Endodermal cell (in vitro differentiated cells): ENCODE measurements around the gene BMI1. TPM values are rescaled to one million over a fixed set of nuclear protein-coding genes. Genes with fewer than 3 reads are reported as not detected.

Experiments
- DNase-seq: peaks from one replicate; pipeline ENCODE4 v3.0.0-alpha.2; 2017
- H3K27ac ChIP-seq: 2 replicates; pipeline ENCODE4 v1.5.1; 2013; ENCODE audit warnings: mild to moderate bottlenecking, low read depth, low read length, moderate library complexity
- H3K27me3 ChIP-seq: 2 replicates; pipeline ENCODE4 v1.6.1; 2013; ENCODE audit warnings: mild to moderate bottlenecking, low read length, moderate library complexity; ENCODE audit not compliant: insufficient read depth, control insufficient read depth, poor library complexity, severe bottlenecking
- H3K36me3 ChIP-seq: 2 replicates; pipeline ENCODE4 v1.7.0; 2013; ENCODE audit warnings: mild to moderate bottlenecking, low read length, moderate library complexity; ENCODE audit not compliant: control insufficient read depth, insufficient read depth
- H3K4me1 ChIP-seq: one replicate; pipeline ENCODE4 v1.7.0; 2013; ENCODE audit warnings: low read length; ENCODE audit not compliant: control insufficient read depth, insufficient read depth
- H3K4me3 ChIP-seq: 2 replicates; pipeline ENCODE4 v1.5.1; 2013; ENCODE audit warnings: mild to moderate bottlenecking, low read length, moderate library complexity
- H3K9ac ChIP-seq: 2 replicates; pipeline ENCODE4 v1.6.1; 2013; ENCODE audit warnings: mild to moderate bottlenecking, low read length, moderate library complexity; ENCODE audit not compliant: poor library complexity, severe bottlenecking; ENCODE audit errors: extremely low read depth
- H3K9me3 ChIP-seq: 2 replicates; pipeline ENCODE4 v1.6.1; 2013; ENCODE audit warnings: mild to moderate bottlenecking, low read length, moderate library complexity; ENCODE audit not compliant: control insufficient read depth
- H3K27ac Mint-ChIP-seq: 2 replicates; pipeline ENCODE4 v1.8.0; 2020; ENCODE audit warnings: mixed read lengths
- H3K27me3 Mint-ChIP-seq: 2 replicates; pipeline ENCODE4 v1.8.0; 2021; ENCODE audit warnings: mild to moderate bottlenecking, mixed read lengths; ENCODE audit not compliant: insufficient read depth
- H3K36me3 Mint-ChIP-seq: 2 replicates; pipeline ENCODE4 v1.8.0; 2020; ENCODE audit warnings: low read depth, mixed read lengths
- H3K4me1 Mint-ChIP-seq: 2 replicates; pipeline ENCODE4 v1.8.0; 2020; ENCODE audit warnings: mixed read lengths
- H3K4me3 Mint-ChIP-seq: 2 replicates; pipeline ENCODE4 v1.8.0; 2020; ENCODE audit warnings: mild to moderate bottlenecking, moderate library complexity, mixed read lengths
- H3K9me3 Mint-ChIP-seq: 2 replicates; pipeline ENCODE4 v1.8.0; 2020; ENCODE audit warnings: mild to moderate bottlenecking, mixed read lengths
- WGBS, 2 experiments: methylation state at CpG; one replicate each; pipeline versions ENCODE4 v1.1.5 to v1.1.7; 2013; ENCODE audit warnings: missing lambda C conversion rate in 2 of 2, mixed read lengths in 1 of 2; ENCODE audit not compliant: insufficient coverage in 1 of 2, insufficient read length in 1 of 2; 5-methylcytosine and 5-hydroxymethylcytosine counted together
- total RNA-seq, 2 donors: library from RNA; stranded (reverse); fragmentation: NEBNext Ultra II Directional in 1 of 2; extraction: Animal tissue kit (Norgen Biotek cat#: 25700) in 1 of 2; gene quantifications; 2 replicates in 1 of 2; 3 replicates in 1 of 2; pipeline ENCODE4 v1.2.1, GENCODE V29; 2021
- TF ChIP-seq, protein P1 (sequence below): fragments of 200-600 bp; sonication (generic); conservative IDR thresholded peaks from 2 replicates; pipeline ENCODE4 v1.5.0; 2021; ENCODE audit warnings: antibody characterized with exemption, mild to moderate bottlenecking

Gene BMI1
- total RNA-seq, 2 donors from 2014 or later, result 12.2 to 15.5 TPM

DNA sequence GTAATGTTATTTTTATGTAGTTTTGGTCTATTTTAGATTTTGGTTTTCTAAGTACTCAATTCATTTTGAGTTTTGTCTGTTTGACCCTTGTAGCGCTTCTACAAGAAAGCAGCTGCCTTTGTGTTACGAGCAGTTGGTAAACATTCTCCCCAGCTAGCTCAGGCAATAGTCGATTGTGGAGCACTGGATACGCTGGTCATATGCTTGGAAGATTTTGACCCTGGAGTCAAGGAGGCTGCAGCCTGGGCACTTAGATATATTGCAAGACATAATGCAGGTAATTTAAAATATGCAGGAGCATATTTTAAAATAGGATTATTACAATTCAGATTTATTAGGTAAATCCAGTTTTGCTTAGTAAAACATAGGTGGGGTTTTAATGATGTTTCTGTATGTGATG lies 47.5 kb downstream of the BMI1 start:
- H3K9ac ChIP-seq, result no peak overlapping the region
- Mint-ChIP-seq H3K4me1 (no peaks in the 10 kb centered on the region), H3K27me3 (no peaks in the 10 kb centered on the region), H3K9me3 (no peaks in the 10 kb centered on the region), H3K27ac (no peak overlapping the region), H3K36me3 (no peaks in the 10 kb centered on the region), H3K4me3 (no peak overlapping the region)
- no peaks in the 10 kb centered on the region for H3K4me1 ChIP-seq
- no peaks in the 10 kb centered on the region for H3K27me3 ChIP-seq
- H3K4me3 ChIP-seq, result no peak overlapping the region
- no peak overlapping the region for H3K27ac ChIP-seq
- H3K36me3 ChIP-seq, result no peaks in the 10 kb centered on the region
- H3K9me3 ChIP-seq, result no peaks in the 10 kb centered on the region
- TF ChIP-seq, protein P1, sequence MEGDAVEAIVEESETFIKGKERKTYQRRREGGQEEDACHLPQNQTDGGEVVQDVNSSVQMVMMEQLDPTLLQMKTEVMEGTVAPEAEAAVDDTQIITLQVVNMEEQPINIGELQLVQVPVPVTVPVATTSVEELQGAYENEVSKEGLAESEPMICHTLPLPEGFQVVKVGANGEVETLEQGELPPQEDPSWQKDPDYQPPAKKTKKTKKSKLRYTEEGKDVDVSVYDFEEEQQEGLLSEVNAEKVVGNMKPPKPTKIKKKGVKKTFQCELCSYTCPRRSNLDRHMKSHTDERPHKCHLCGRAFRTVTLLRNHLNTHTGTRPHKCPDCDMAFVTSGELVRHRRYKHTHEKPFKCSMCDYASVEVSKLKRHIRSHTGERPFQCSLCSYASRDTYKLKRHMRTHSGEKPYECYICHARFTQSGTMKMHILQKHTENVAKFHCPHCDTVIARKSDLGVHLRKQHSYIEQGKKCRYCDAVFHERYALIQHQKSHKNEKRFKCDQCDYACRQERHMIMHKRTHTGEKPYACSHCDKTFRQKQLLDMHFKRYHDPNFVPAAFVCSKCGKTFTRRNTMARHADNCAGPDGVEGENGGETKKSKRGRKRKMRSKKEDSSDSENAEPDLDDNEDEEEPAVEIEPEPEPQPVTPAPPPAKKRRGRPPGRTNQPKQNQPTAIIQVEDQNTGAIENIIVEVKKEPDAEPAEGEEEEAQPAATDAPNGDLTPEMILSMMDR, result no peak
- DNase-seq, result no peak
- 83 to 92% methylated on average over 2 to 4 of the region's 4 CpGs for WGBS, 2 experiments

DNA sequence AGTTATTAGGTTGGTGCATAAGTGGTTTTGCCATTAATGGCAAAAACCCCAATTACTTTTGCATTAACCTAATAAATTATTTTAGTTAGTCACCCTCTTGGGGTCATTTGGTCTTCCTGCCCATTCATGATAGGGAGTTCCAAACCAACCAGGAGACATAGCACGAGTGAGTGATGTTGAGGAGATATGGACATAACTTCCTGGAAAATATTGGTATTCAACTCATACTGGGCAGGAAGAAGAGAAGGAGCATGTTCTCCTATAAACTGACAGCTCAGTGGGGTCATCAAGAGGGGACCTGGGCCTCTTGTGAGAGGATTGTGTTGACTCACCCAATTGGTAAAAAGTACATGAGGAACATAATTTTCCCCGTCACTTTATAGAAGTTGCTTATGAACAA lies 48.1 kb downstream of the BMI1 start:
- H3K4me3 ChIP-seq, result no peak overlapping the region
- H3K36me3 ChIP-seq, result no peaks in the 10 kb centered on the region
- no peak overlapping the region for H3K27ac ChIP-seq
- no peaks in the 10 kb centered on the region for H3K9me3 ChIP-seq
- DNase-seq, result no peak
- Mint-ChIP-seq H3K27me3 (no peaks in the 10 kb centered on the region), H3K36me3 (no peaks in the 10 kb centered on the region), H3K4me1 (no peaks in the 10 kb centered on the region), H3K9me3 (no peaks in the 10 kb centered on the region), H3K4me3 (no peak overlapping the region), H3K27ac (no peak overlapping the region)
- WGBS, 2 experiments, result 85% methylated on average over 1 of the region's 2 CpGs; no CpG with 5 or more reads in 1 of the 2 experiments
- TF ChIP-seq, protein P1, result no peak
- H3K9ac ChIP-seq, result no peak overlapping the region
- H3K4me1 ChIP-seq, result no peaks in the 10 kb centered on the region
- H3K27me3 ChIP-seq, result no peaks in the 10 kb centered on the region

DNA sequence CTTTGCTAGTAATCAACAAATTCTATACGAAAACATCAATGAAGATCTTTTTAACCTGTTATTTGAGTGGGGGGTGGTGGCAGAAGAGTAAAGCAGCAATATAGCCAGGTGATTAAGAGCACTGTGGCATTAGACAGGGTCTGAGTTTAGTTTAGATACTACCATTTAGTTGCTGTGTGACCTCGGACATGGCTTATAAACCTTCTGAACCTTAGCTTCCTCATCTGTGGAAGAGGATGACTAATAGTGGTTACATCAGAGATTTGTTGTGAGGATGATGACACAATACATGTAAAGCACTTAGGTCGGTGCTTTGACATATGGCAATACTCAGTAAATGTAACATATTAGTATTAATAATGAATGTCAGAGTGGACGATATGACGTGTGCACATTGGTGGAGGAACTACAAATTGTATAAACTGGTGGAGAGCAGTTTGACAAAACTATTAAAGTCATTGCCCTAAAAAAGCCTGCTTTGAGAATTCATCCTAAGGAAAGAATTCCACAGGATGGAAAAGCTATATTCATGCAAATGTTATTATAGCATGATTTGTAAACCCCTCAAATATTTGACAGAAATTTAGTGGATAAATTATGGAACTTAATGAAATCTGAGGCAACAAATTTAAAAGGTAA lies 48.7 kb downstream of the BMI1 start:
- H3K36me3 ChIP-seq, result no peaks in the 10 kb centered on the region
- Mint-ChIP-seq H3K36me3 (no peaks in the 10 kb centered on the region), H3K9me3 (no peaks in the 10 kb centered on the region), H3K4me3 (no peak overlapping the region), H3K4me1 (no peaks in the 10 kb centered on the region), H3K27me3 (no peaks in the 10 kb centered on the region), H3K27ac (no peak overlapping the region)
- no peak overlapping the region for H3K9ac ChIP-seq
- TF ChIP-seq, protein P1, result no peak
- DNase-seq, result no peak
- H3K27me3 ChIP-seq, result no peaks in the 10 kb centered on the region
- no peaks in the 10 kb centered on the region for H3K9me3 ChIP-seq
- H3K4me1 ChIP-seq, result no peaks in the 10 kb centered on the region
- no peak overlapping the region for H3K27ac ChIP-seq
- no peak overlapping the region for H3K4me3 ChIP-seq
- 92 to 97% methylated on average over 3 to 5 of the region's 5 CpGs for WGBS, 2 experiments
